CD4-positive, alpha-beta memory T cell (primary cell): ENCODE results near the gene KCNN3. TPM values are rescaled to one million over a fixed set of nuclear protein-coding genes. Genes with fewer than 3 reads are reported as not detected.

Experiments
- CTCF ChIA-PET: fragments of 350-600 bp; sonication (Branson Sonifier 250); formaldehyde crosslinking; loops from one replicate; lab custom pipeline; 2021; ENCODE audit warnings: inconsistent platforms; ENCODE audit not compliant: partially characterized antibody; lab: Charles Lee
- POLR2A ChIA-PET: fragments of 350-600 bp; sonication (Branson Sonifier 250); formaldehyde crosslinking; loops from one replicate; lab custom pipeline; 2021; ENCODE audit not compliant: partially characterized antibody; lab: Charles Lee
- DNase-seq, 5 donors: peaks; one replicate each; pipeline versions ENCODE4 v3.0.0 to v3.0.0-alpha.2; 2020 to 2022; ENCODE audit warnings: mixed read lengths in 1 of 5
- H3K27ac ChIP-seq: one replicate; pipeline ENCODE4 v1.7.0; 2013; ENCODE audit warnings: low read depth, low read length
- H3K27me3 ChIP-seq: 2 replicates; pipeline ENCODE4 v1.7.0; 2013; ENCODE audit warnings: mild to moderate bottlenecking, low read length, moderate library complexity; ENCODE audit not compliant: insufficient read depth
- H3K36me3 ChIP-seq: 2 replicates; pipeline ENCODE4 v1.7.0; 2013; ENCODE audit warnings: mild to moderate bottlenecking, low read length, moderate library complexity; ENCODE audit not compliant: insufficient read depth
- H3K4me1 ChIP-seq: 2 replicates; pipeline ENCODE4 v1.7.0; 2013; ENCODE audit warnings: mild to moderate bottlenecking, low read length, moderate library complexity; ENCODE audit not compliant: insufficient read depth
- H3K4me3 ChIP-seq, 2 donors: one replicate each; pipeline ENCODE4 v1.7.0; 2013; ENCODE audit warnings: low read length in 2 of 2, mild to moderate bottlenecking in 1 of 2
- H3K9me3 ChIP-seq, 2 donors: one replicate each; pipeline ENCODE4 v1.7.0; 2013; ENCODE audit warnings: low read length in 2 of 2, control low read depth in 1 of 2; ENCODE audit not compliant: control insufficient read depth in 1 of 2
- H3K27ac Mint-ChIP-seq, 7 donors: one replicate each; pipeline ENCODE4 v1.8.0; 2020 to 2021; ENCODE audit warnings: mixed read lengths in 7 of 7, mild to moderate bottlenecking in 6 of 7, inconsistent platforms in 3 of 7, moderate library complexity in 3 of 7
- H3K27me3 Mint-ChIP-seq, 2 donors: one replicate each; pipeline ENCODE4 v1.8.0; 2020 to 2021; ENCODE audit warnings: mixed read lengths in 2 of 2
- H3K36me3 Mint-ChIP-seq, 2 donors: one replicate each; pipeline ENCODE4 v1.8.0; 2020 to 2021; ENCODE audit warnings: mixed read lengths in 2 of 2, inconsistent platforms in 1 of 2, mild to moderate bottlenecking in 1 of 2
- H3K4me1 Mint-ChIP-seq, 4 donors: one replicate each; pipeline ENCODE4 v1.8.0; 2020 to 2021; ENCODE audit warnings: mixed read lengths in 4 of 4, mild to moderate bottlenecking in 1 of 4
- H3K4me3 Mint-ChIP-seq, 8 donors: one replicate each; pipeline ENCODE4 v1.8.0; 2020 to 2021; ENCODE audit warnings: mixed read lengths in 8 of 8, mild to moderate bottlenecking in 7 of 8, moderate library complexity in 6 of 8, inconsistent platforms in 3 of 8
- H3K9me3 Mint-ChIP-seq, 8 donors: one replicate each; pipeline ENCODE4 v1.8.0; 2020 to 2021; ENCODE audit warnings: mixed read lengths in 8 of 8, mild to moderate bottlenecking in 5 of 8, inconsistent platforms in 3 of 8, moderate library complexity in 1 of 8
- intact Hi-C: fragments of 100-400 bp; cut with micrococcal nuclease; formaldehyde crosslinking; loops from one replicate; pipeline ENCODE4 v1.15.1; 2023
- polyA plus RNA-seq, 2 donors: library from polyadenylated mRNA; unstranded; fragments of 300-500 nt; fragmentation: Illumina TruSeq; gene quantifications; one replicate each; pipeline ENCODE4 v1.2.3, GENCODE V29; 2021
- total RNA-seq, 2 experiments: library from RNA; stranded (reverse); gene quantifications; one replicate each; pipeline ENCODE4 v1.2.3, GENCODE V29; 2021

The KCNN3 gene
- total and polyA plus RNA-seq, 4 experiments from 2014 or later = 0.06 TPM; not detected in 3

GRCh38 chr1:154760469-154760933 is 109.6 kb downstream of the KCNN3 start:
- intact Hi-C loops = loop anchor here (1.0 to 10.0 kb wide), 5 partner anchors 31 to 304 kb away; partner anchors contain the start of gene EFNA4
- peak; percentile 76 to 85 (median 79) for DNase-seq
- Histone ChIP-seq H3K27ac (no peak overlapping the region), H3K4me3 (no peak overlapping the region), H3K9me3 (no peaks in the 10 kb centered on the region), H3K27me3 (no peaks in the 10 kb centered on the region), H3K36me3 (no peaks in the 10 kb centered on the region), H3K4me1 (peaks cover 16% of the 10 kb centered on the region)
- Mint-ChIP-seq H3K4me3 (peak overlapping the region; percentile 50 to 75 (median 66)), H3K4me1 (peaks cover 9 to 19% (median 15%) of the 10 kb centered on the region in 4 donors), H3K36me3 (no peaks in the 10 kb centered on the region), H3K27ac (no peak overlapping the region), H3K9me3 (no peaks in the 10 kb centered on the region), H3K27me3 (peaks cover 0 to 7% of the 10 kb centered on the region in 2 donors)
- POLR2A ChIA-PET = interaction anchor here (0.7 to 2.1 kb wide), 4 partner anchors 13 to 201 kb away, joined by 3 to 9 read pairs (median 5); partner anchors contain the start of gene ADAR
- CTCF ChIA-PET = interaction anchor here (0.7 to 4.9 kb wide), 30 partner anchors 8 to 293 kb away, joined by 3 to 56 read pairs (median 4); partner anchors contain the start of gene PMVK

GRCh38 chr1:154759793-154760192 is 110.3 kb downstream of the KCNN3 start:
- H3K4me3 Mint-ChIP-seq = peak overlapping the region in 6 of 8 donors; percentile 44 to 77 (median 64)
- Histone ChIP-seq H3K4me1 (peaks cover 16% of the 10 kb centered on the region), H3K36me3 (no peaks in the 10 kb centered on the region), H3K9me3 (no peaks in the 10 kb centered on the region), H3K4me3 (no peak overlapping the region), H3K27me3 (no peaks in the 10 kb centered on the region), H3K27ac (no peak overlapping the region)
- no peaks in the 10 kb centered on the region for H3K9me3 Mint-ChIP-seq
- DNase-seq = no peak
- H3K27ac Mint-ChIP-seq = peak overlapping the region in 2 of 7 donors; percentile 65 to 70
- peaks cover 1 to 7% of the 10 kb centered on the region in 2 donors for H3K27me3 Mint-ChIP-seq
- H3K36me3 Mint-ChIP-seq = no peaks in the 10 kb centered on the region
- CTCF ChIA-PET = interaction anchor here (0.7 to 4.9 kb wide), 23 partner anchors 9 to 292 kb away, joined by 3 to 56 read pairs (median 5); partner anchors contain the start of gene PMVK
- POLR2A ChIA-PET = interaction anchor here (1.0 to 2.1 kb wide), 4 partner anchors 12 to 200 kb away, joined by 3 to 9 read pairs (median 5); no protein-coding TSS in a partner anchor
- intact Hi-C loops = loop anchor here (1.0 to 10.0 kb wide), 5 partner anchors 32 to 305 kb away; partner anchors contain the start of gene EFNA4
- peaks cover 9 to 19% (median 15%) of the 10 kb centered on the region in 4 donors for H3K4me1 Mint-ChIP-seq

DNA sequence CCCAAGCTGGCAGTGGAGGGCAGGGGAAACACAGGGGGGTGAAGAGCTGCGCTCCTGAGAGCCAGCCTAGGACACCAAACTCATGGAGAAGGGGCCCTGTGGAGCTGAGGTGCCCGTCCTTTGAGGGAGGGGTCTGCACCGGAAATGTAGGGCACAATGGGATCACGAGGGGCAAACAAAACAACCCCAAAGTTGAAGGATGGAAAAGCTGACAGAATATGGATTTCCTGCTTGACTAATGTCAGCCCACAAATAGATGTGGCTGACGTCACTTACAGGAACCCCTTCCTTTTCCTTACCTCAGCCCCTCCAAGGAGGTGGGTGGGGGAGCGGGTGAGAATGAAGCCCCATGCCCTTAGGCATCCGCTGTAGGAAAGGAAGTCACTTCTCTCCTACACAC is 110.9 kb downstream of the KCNN3 start:
- peaks cover 9 to 19% (median 15%) of the 10 kb centered on the region in 4 donors for H3K4me1 Mint-ChIP-seq
- peak; percentile 9 to 78 (median 24) for DNase-seq
- H3K4me3 Mint-ChIP-seq = peak overlapping the region in 7 of 8 donors; percentile 15 to 77 (median 44)
- Histone ChIP-seq H3K4me3 (peak overlapping the region in 1 of 2 donors; percentile 22), H3K36me3 (no peaks in the 10 kb centered on the region), H3K27me3 (no peaks in the 10 kb centered on the region), H3K9me3 (no peaks in the 10 kb centered on the region), H3K27ac (no peak overlapping the region), H3K4me1 (peaks cover 16% of the 10 kb centered on the region)
- CTCF ChIA-PET = interaction anchor here (1.1 to 4.9 kb wide), 6 partner anchors 11 to 279 kb away, joined by 3 to 56 read pairs (median 23); no protein-coding TSS in a partner anchor
- no peaks in the 10 kb centered on the region for H3K9me3 Mint-ChIP-seq
- intact Hi-C loops = no loop called here
- H3K27ac Mint-ChIP-seq = peak overlapping the region in 5 of 7 donors; percentile 31 to 70 (median 61)
- H3K27me3 Mint-ChIP-seq = peaks cover 1 to 7% of the 10 kb centered on the region in 2 donors
- POLR2A ChIA-PET = interaction anchor here (1.0 to 1.3 kb wide), 2 partner anchors 12 to 21 kb away, joined by 3 to 4 read pairs; no protein-coding TSS in a partner anchor
- H3K36me3 Mint-ChIP-seq = no peaks in the 10 kb centered on the region

- H3K36me3 Mint-ChIP-seq = no peaks in the 10 kb centered on the region
- no peaks in the 10 kb centered on the region for H3K27me3 ChIP-seq
- ChIA-PET CTCF (interaction anchor here (1.1 to 4.1 kb wide), 5 partner anchors 10 to 278 kb away, joined by 3 to 56 read pairs (median 22); no protein-coding TSS in a partner anchor), POLR2A (interaction anchor here (1.3 kb wide), 1 partner anchor 11 kb away, joined by 3 read pairs; no protein-coding TSS in a partner anchor)
- H3K4me1 Mint-ChIP-seq = peaks cover 9 to 19% (median 15%) of the 10 kb centered on the region in 4 donors
- no peak for DNase-seq
- peak overlapping the region in 2 of 7 donors; percentile 47 to 70 for H3K27ac Mint-ChIP-seq
- peaks cover 16% of the 10 kb centered on the region for H3K4me1 ChIP-seq
- peak overlapping the region in 1 of 8 donors; percentile 27 for H3K4me3 Mint-ChIP-seq
- intact Hi-C loops = no loop called here
- H3K27me3 Mint-ChIP-seq = peaks cover 1 to 6% of the 10 kb centered on the region in 2 donors
- no peaks in the 10 kb centered on the region for H3K9me3 ChIP-seq
- H3K27ac ChIP-seq = no peak overlapping the region
- no peaks in the 10 kb centered on the region for H3K9me3 Mint-ChIP-seq
- no peak overlapping the region for H3K4me3 ChIP-seq
- H3K36me3 ChIP-seq = no peaks in the 10 kb centered on the region
Measured at GRCh38 chr1:154758346-154758745, 111.7 kb downstream of the KCNN3 start.

- Mint-ChIP-seq H3K4me1 (peaks cover 9 to 19% (median 15%) of the 10 kb centered on the region in 4 donors), H3K27ac (peak overlapping the region in 1 of 7 donors; percentile 38), H3K36me3 (no peaks in the 10 kb centered on the region), H3K4me3 (no peak overlapping the region), H3K27me3 (peaks cover 0 to 1% of the 10 kb centered on the region in 2 donors), H3K9me3 (no peaks in the 10 kb centered on the region)
- DNase-seq = no peak
- H3K9me3 ChIP-seq = no peaks in the 10 kb centered on the region
- no peaks in the 10 kb centered on the region for H3K36me3 ChIP-seq
- no peak overlapping the region for H3K4me3 ChIP-seq
- H3K4me1 ChIP-seq = peaks cover 16% of the 10 kb centered on the region
- no peak overlapping the region for H3K27ac ChIP-seq
- ChIA-PET CTCF (no interaction called here), POLR2A (no interaction called here)
- H3K27me3 ChIP-seq = no peaks in the 10 kb centered on the region
- intact Hi-C loops = no loop called here
Measured at GRCh38 chr1:154756793-154757548, 113.1 kb downstream of the KCNN3 start.

DNA sequence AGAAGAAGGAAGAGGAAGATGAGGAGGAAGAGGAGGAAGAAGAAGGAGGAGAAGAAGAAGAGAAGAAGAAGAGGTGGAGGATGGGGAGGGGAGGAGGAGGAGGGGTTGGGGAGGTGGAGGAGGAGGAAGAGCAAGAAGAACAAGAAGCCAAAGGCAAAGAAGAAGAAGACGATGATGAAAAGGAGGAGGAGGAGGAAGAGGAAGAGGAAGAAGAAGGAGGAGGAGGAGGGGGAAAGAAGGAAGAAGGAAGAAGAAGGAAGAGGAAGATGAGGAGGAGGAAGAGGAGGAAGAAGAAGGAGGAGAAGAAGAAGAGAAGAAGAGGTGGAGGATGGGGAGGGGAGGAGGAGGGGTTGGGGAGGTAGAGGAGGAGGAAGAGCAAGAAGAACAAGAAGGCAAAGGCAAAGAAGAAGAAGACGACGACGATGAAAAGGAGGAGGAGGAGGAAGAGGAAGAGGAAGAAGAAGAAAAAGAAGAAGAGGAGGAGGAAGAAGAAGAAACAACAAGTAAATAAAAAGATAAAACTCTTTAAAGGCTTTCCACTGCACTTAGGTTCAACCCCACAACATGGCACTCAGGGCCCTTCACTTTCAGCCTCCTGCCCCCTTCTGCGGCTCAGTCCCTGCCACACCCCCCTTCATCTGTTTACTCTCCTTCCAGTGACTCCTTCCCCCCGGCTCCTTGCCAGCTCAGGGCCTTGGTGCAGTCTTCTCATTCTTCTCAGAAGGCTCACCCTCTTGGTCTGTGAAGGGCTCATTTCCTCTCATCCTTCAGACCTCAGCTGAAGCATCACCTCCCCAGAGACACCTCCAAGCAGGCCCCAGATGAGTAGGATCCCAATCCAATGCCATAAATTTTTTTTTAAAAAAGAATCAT is 114.0 kb downstream of the KCNN3 start:
- POLR2A ChIA-PET = no interaction called here
- Histone ChIP-seq H3K9me3 (no peaks in the 10 kb centered on the region), H3K4me3 (no peak overlapping the region), H3K27me3 (no peaks in the 10 kb centered on the region), H3K27ac (no peak overlapping the region), H3K4me1 (peaks cover 16% of the 10 kb centered on the region), H3K36me3 (no peaks in the 10 kb centered on the region)
- no peak for DNase-seq
- CTCF ChIA-PET = no interaction called here
- Mint-ChIP-seq H3K9me3 (no peaks in the 10 kb centered on the region), H3K4me1 (peaks cover 9 to 19% (median 16%) of the 10 kb centered on the region in 4 donors), H3K4me3 (peak overlapping the region in 1 of 8 donors; percentile 17), H3K27me3 (peaks cover 1 to 2% of the 10 kb centered on the region in 2 donors), H3K36me3 (no peaks in the 10 kb centered on the region), H3K27ac (peak overlapping the region in 1 of 7 donors; percentile 56)
- intact Hi-C loops = no loop called here
